IMR-90 (cell line): Measurements from ENCODE around the gene RAD51B. TPM values are rescaled to one million over a fixed set of nuclear protein-coding genes. Genes with fewer than 3 reads are reported as not detected.

Experiments used
- ATAC-seq: fragments of 200-7000 bp; cut with Tn5 transposase; 2 replicates; pipeline ENCODE4 v1.9.1; 2020; ENCODE audit warnings: low read depth, mild to moderate bottlenecking, moderate library complexity
- BruUV-seq: library from RNA; stranded (reverse); fragments of 400-500 nt; replicated peaks from 2 replicates; lab custom pipeline; 2021; lab: Mats Ljungman, UMichigan
- CTCF ChIA-PET: fragments of 300-600 bp; formaldehyde crosslinking; extraction: SDS; loops from one replicate; lab custom pipeline; 2021; ENCODE audit warnings: antibody characterized with exemption; lab: Yijun Ruan, JAX
- POLR2A ChIA-PET: fragments of 300-600 bp; sonication (Branson Sonifier 250); formaldehyde crosslinking; loops from one replicate; lab custom pipeline; 2022; ENCODE audit warnings: antibody characterized with exemption; ENCODE audit not compliant: unreplicated experiment; lab: Charles Lee
- DNase-seq: peaks from one replicate; pipeline ENCODE4 v3.0.0; 2013
- H2AFZ ChIP-seq: replicated peaks from 2 replicates; pipeline ENCODE3; 2013; ENCODE audit warnings: low read length, mild to moderate bottlenecking; ENCODE audit not compliant: poor library complexity
- H2AK5ac ChIP-seq: 2 replicates; pipeline ENCODE4 v1.6.1; 2013; ENCODE audit warnings: low read depth, low read length, inconsistent platforms
- H2AK9ac ChIP-seq: replicated peaks from 2 replicates; pipeline ENCODE3; 2013; ENCODE audit warnings: mild to moderate bottlenecking, low read depth, low read length, moderate library complexity; ENCODE audit not compliant: poor library complexity
- H2BK120ac ChIP-seq: 2 replicates; pipeline ENCODE4 v1.6.1; 2013; ENCODE audit warnings: low read depth, low read length, inconsistent platforms
- H2BK15ac ChIP-seq: 3 replicates; pipeline ENCODE4 v1.6.1; 2013; ENCODE audit warnings: low read depth, low read length, inconsistent platforms
- H2BK20ac ChIP-seq: 2 replicates; pipeline ENCODE4 v1.6.1; 2013; ENCODE audit warnings: low read depth, mild to moderate bottlenecking, inconsistent platforms, low read length, moderate library complexity
- H2BK5ac ChIP-seq: 2 replicates; pipeline ENCODE4 v1.6.1; 2013; ENCODE audit warnings: mild to moderate bottlenecking, low read depth, low read length, inconsistent platforms; ENCODE audit not compliant: poor library complexity, severe bottlenecking
- H3K14ac ChIP-seq: replicated peaks from 2 replicates; pipeline ENCODE4 v1.6.1; 2013; ENCODE audit warnings: low read depth, low read length, inconsistent platforms
- H3K18ac ChIP-seq: 2 replicates; pipeline ENCODE4 v1.6.1; 2013; ENCODE audit warnings: low read depth, low read length, control low read depth
- H3K23ac ChIP-seq: 2 replicates; pipeline ENCODE4 v1.6.1; 2013; ENCODE audit warnings: low read depth, low read length, inconsistent platforms
- H3K27ac ChIP-seq: 2 replicates; pipeline ENCODE4 v1.5.1; 2013; ENCODE audit warnings: mild to moderate bottlenecking, control low read depth, low read length; ENCODE audit not compliant: insufficient read depth
- H3K27me3 ChIP-seq: 2 replicates; pipeline ENCODE4 v1.6.1; 2013; ENCODE audit warnings: low read length; ENCODE audit not compliant: control insufficient read depth, insufficient read depth
- H3K36me3 ChIP-seq: 2 replicates; pipeline ENCODE4 v1.6.1; 2013; ENCODE audit warnings: low read length, mixed read lengths; ENCODE audit not compliant: control insufficient read depth, insufficient read depth
- H3K4ac ChIP-seq: 2 replicates; pipeline ENCODE4 v1.6.1; 2013; ENCODE audit warnings: low read depth, low read length, inconsistent platforms
- H3K4me1 ChIP-seq: 2 replicates; pipeline ENCODE4 v1.6.1; 2013; ENCODE audit warnings: low read length, mixed read lengths; ENCODE audit not compliant: control insufficient read depth, insufficient read depth
- H3K4me2 ChIP-seq: 2 replicates; pipeline ENCODE4 v1.6.1; 2013; ENCODE audit warnings: low read depth, mild to moderate bottlenecking, control low read depth, low read length, moderate library complexity
- H3K4me3 ChIP-seq: 2 replicates; pipeline ENCODE4 v1.5.1; 2013; ENCODE audit warnings: low read depth, mild to moderate bottlenecking, control low read depth, low read length, moderate library complexity; ENCODE audit not compliant: insufficient read depth
- H3K56ac ChIP-seq: 2 replicates; pipeline ENCODE4 v1.6.1; 2013; ENCODE audit warnings: low read length, inconsistent platforms; ENCODE audit not compliant: insufficient read depth; ENCODE audit errors: extremely low read depth
- H3K79me1 ChIP-seq, 2 experiments: 2 replicates each; pipeline ENCODE4 v1.6.1; 2013; ENCODE audit warnings: low read length in 2 of 2, inconsistent platforms in 1 of 2, low read depth in 1 of 2
- H3K9ac ChIP-seq: 2 replicates; pipeline ENCODE4 v1.6.1; 2013; ENCODE audit warnings: low read depth, low read length, control low read depth
- H3K9me1 ChIP-seq: 2 replicates; pipeline ENCODE4 v1.6.1; 2013; ENCODE audit warnings: low read length, inconsistent platforms; ENCODE audit not compliant: insufficient read depth
- H3K9me3 ChIP-seq: 2 replicates; pipeline ENCODE4 v1.6.1; 2013; ENCODE audit warnings: low read length; ENCODE audit not compliant: control insufficient read depth, insufficient read depth
- H4K20me1 ChIP-seq: 2 replicates; pipeline ENCODE4 v1.6.1; 2013; ENCODE audit warnings: low read length, inconsistent platforms; ENCODE audit not compliant: insufficient read depth
- H4K5ac ChIP-seq: 2 replicates; pipeline ENCODE4 v1.6.1; 2013; ENCODE audit warnings: mild to moderate bottlenecking, low read depth, low read length, control low read depth
- H4K8ac ChIP-seq, 2 experiments: 2 replicates each; pipeline ENCODE4 v1.6.1; 2013; ENCODE audit warnings: low read depth in 2 of 2, low read length in 2 of 2, control low read depth in 1 of 2, inconsistent platforms in 1 of 2
- H4K91ac ChIP-seq: 2 replicates; pipeline ENCODE4 v1.6.1; 2013; ENCODE audit warnings: low read depth, low read length, inconsistent platforms; ENCODE audit not compliant: insufficient read depth
- CEBPB ChIP-seq: IDR thresholded peaks from 2 replicates; pipeline ENCODE4 v1.6.1; 2012; ENCODE audit warnings: low read depth, low read length, improper control_type of control experiment
- MAFK ChIP-seq: IDR thresholded peaks from 2 replicates; pipeline ENCODE4 v1.6.1; 2012; ENCODE audit warnings: low read depth, low read length, improper control_type of control experiment
- MXI1 ChIP-seq: IDR thresholded peaks from 2 replicates; pipeline ENCODE4 v1.6.1; 2012; ENCODE audit warnings: low read depth, mild to moderate bottlenecking, low read length, moderate library complexity, borderline replicate concordance
- RAD21 ChIP-seq: IDR thresholded peaks from 2 replicates; pipeline ENCODE4 v1.6.1; 2012; ENCODE audit warnings: low read length, improper control_type of control experiment
- USF2 ChIP-seq: fragments of 150-350 bp; IDR thresholded peaks from 2 replicates; pipeline ENCODE4 v1.6.1; 2017; ENCODE audit warnings: mild to moderate bottlenecking, antibody characterized with exemption, low read length, low read depth
- dilution Hi-C: fragments of 300-500 bp; cut with HindIII; formaldehyde crosslinking; loops from one replicate; pipeline ENCODE4 v1.14.3; 2018; ENCODE audit warnings: low sequenced_read_pairs; ENCODE audit not compliant: unreplicated experiment
- in situ Hi-C: fragments of 300-500 bp; cut with MboI; formaldehyde crosslinking; loops from 3 replicates; pipeline ENCODE4 v1.14.3; 2019; ENCODE audit warnings: low sequenced_read_pairs, inconsistent platforms, mixed read lengths
- intact Hi-C: fragments of 100-400 bp; cut with micrococcal nuclease; formaldehyde crosslinking; loops from 2 replicates; pipeline ENCODE4 v1.10.0; 2022
- polyA plus RNA-seq, 3 experiments: library from polyadenylated mRNA; depleted of rRNA; stranded (reverse); fragments of >200 nt; gene quantifications; 2 replicates each; pipeline ENCODE4 v1.2.3, GENCODE V29; 2012; ENCODE audit warnings: low replicate concordance in 1 of 3
- total RNA-seq: library from RNA; depleted of rRNA; stranded (reverse); fragments of >200 nt; gene quantifications from 2 replicates; pipeline ENCODE4 v1.2.3, GENCODE V29; 2012
- TF ChIP-seq, protein P1 (sequence below): conservative IDR thresholded peaks from 2 replicates; pipeline ENCODE4 v1.5.1; 2012; ENCODE audit warnings: mild to moderate bottlenecking, low read depth, low read length, improper control_type of control experiment

RAD51B gene
- total and polyA plus RNA-seq, 2 of the 4 experiments (the other 2 are of a cell fraction): 5.1 to 18.8 TPM

- Histone ChIP-seq H4K20me1 (no peaks in the 10 kb centered on the region), H3K27me3 (no peaks in the 10 kb centered on the region), H3K4me3 (no peak overlapping the region), H4K91ac (peak overlapping the region; percentile 63; the same call in 1 of the 2 replicates), H4K5ac (no peak overlapping the region), H3K9me3 (no peaks in the 10 kb centered on the region), H4K8ac (peak overlapping the region in 1 of 2 experiments; percentile 67; a peak in 1 of 4 replicates), H3K56ac (0 out of 2 replicates have a peak overlapping the region, but pooled peaks have one; percentile 51), H3K23ac (no peak overlapping the region; the same call in 1 of the 2 replicates), H3K4ac (peak overlapping the region; percentile 63), H2BK120ac (0 out of 2 replicates have a peak overlapping the region, but pooled peaks have one; percentile 63), H3K14ac (peak overlapping the region; percentile 63), H2BK5ac (peak overlapping the region; percentile 44), H3K9ac (no peak overlapping the region), H2AK5ac (peak overlapping the region; percentile 88; the same call in 1 of the 2 replicates), H2BK20ac (no peak overlapping the region; the same call in 1 of the 2 replicates), H3K79me1 (no peaks in the 10 kb centered on the region), H2AK9ac (no peak overlapping the region), H3K36me3 (no peaks in the 10 kb centered on the region), H3K4me1 (peaks cover 5% of the 10 kb centered on the region; the same call in 1 of the 2 replicates), H3K4me2 (peak overlapping the region; percentile 46), H3K27ac (peak overlapping the region; percentile 37; the same call in 1 of the 2 replicates), H2AFZ (no peak overlapping the region), H3K18ac (no peak overlapping the region; the same call in 1 of the 2 replicates), H3K9me1 (0 out of 2 replicates have a peak, but pooled peaks cover 5% of the 10 kb centered on the region), H2BK15ac (peak overlapping the region; percentile 78; the same call in 2 of the 3 replicates)
- no TSS peak for BruUV-seq
- ChIA-PET POLR2A (interaction anchor here (0.5 to 0.6 kb wide), 2 partner anchors 78 to 1459 kb away, joined by 3 to 5 read pairs; no protein-coding TSS in a partner anchor), CTCF (interaction anchor here (0.6 kb wide), 1 partner anchor 1001 kb away, joined by 3 read pairs; no protein-coding TSS in a partner anchor)
- intact Hi-C loops (no loop called here), in situ Hi-C loops (no loop called here), dilution Hi-C loops (no loop called here)
- ATAC-seq (peak; percentile 71), DNase-seq (peak; percentile 57)
- peak; percentile 46; the same call in 1 of the 2 replicates for TF ChIP-seq CEBPB
- TF ChIP-seq, protein P1, sequence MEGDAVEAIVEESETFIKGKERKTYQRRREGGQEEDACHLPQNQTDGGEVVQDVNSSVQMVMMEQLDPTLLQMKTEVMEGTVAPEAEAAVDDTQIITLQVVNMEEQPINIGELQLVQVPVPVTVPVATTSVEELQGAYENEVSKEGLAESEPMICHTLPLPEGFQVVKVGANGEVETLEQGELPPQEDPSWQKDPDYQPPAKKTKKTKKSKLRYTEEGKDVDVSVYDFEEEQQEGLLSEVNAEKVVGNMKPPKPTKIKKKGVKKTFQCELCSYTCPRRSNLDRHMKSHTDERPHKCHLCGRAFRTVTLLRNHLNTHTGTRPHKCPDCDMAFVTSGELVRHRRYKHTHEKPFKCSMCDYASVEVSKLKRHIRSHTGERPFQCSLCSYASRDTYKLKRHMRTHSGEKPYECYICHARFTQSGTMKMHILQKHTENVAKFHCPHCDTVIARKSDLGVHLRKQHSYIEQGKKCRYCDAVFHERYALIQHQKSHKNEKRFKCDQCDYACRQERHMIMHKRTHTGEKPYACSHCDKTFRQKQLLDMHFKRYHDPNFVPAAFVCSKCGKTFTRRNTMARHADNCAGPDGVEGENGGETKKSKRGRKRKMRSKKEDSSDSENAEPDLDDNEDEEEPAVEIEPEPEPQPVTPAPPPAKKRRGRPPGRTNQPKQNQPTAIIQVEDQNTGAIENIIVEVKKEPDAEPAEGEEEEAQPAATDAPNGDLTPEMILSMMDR: no peak
- TF ChIP-seq RAD21: no peak
- TF ChIP-seq MXI1: no peak
- TF ChIP-seq MAFK: peak; percentile 63
- no peak for TF ChIP-seq USF2
Measured at GRCh38 chr14:68016255-68016914, 196.8 kb downstream of the RAD51B start.
